Endothelial cell (in vitro differentiated cells): ENCODE measurements around the gene PTPRN2. TPM values are rescaled to one million over a fixed set of nuclear protein-coding genes. Genes with fewer than 3 reads are reported as not detected.

Source experiments
- DNase-seq: peaks from one replicate; pipeline ENCODE4 v3.0.0; 2021; ENCODE audit warnings: low spot score
- H3K27ac Mint-ChIP-seq: one replicate; pipeline ENCODE4 v1.8.0; 2021; ENCODE audit warnings: mixed read lengths, inconsistent platforms; ENCODE audit not compliant: unreplicated experiment
- H3K27me3 Mint-ChIP-seq: one replicate; pipeline ENCODE4 v1.8.0; 2021; ENCODE audit warnings: mild to moderate bottlenecking, moderate library complexity, mixed read lengths, inconsistent platforms; ENCODE audit not compliant: unreplicated experiment
- H3K36me3 Mint-ChIP-seq: one replicate; pipeline ENCODE4 v1.8.0; 2021; ENCODE audit warnings: mild to moderate bottlenecking, low read depth, mixed read lengths, inconsistent platforms; ENCODE audit not compliant: unreplicated experiment
- H3K4me1 Mint-ChIP-seq: one replicate; pipeline ENCODE4 v1.8.0; 2021; ENCODE audit warnings: mild to moderate bottlenecking, mixed read lengths, inconsistent platforms; ENCODE audit not compliant: unreplicated experiment
- H3K4me3 Mint-ChIP-seq: one replicate; pipeline ENCODE4 v1.8.0; 2021; ENCODE audit warnings: mild to moderate bottlenecking, mixed read lengths, inconsistent platforms; ENCODE audit not compliant: unreplicated experiment
- H3K9me3 Mint-ChIP-seq: one replicate; pipeline ENCODE4 v1.8.0; 2021; ENCODE audit warnings: mixed read lengths, inconsistent platforms; ENCODE audit not compliant: unreplicated experiment
- total RNA-seq: library from RNA; stranded (reverse); fragmentation: NEBNext Ultra II Directional; extraction: Animal tissue kit (Norgen Biotek cat#: 25700); gene quantifications from one replicate; pipeline ENCODE4 v1.2.1, GENCODE V29; 2021; ENCODE audit not compliant: unreplicated experiment
- TF ChIP-seq, protein P1 (sequence below): fragments of 200-600 bp; sonication (generic); IDR thresholded peaks from one replicate; pipeline ENCODE4 v1.5.0; 2021; ENCODE audit warnings: antibody characterized with exemption; ENCODE audit not compliant: unreplicated experiment

The PTPRN2 gene
- total RNA-seq, 1 donor from 2014 or later = 0.18 TPM

DNA sequence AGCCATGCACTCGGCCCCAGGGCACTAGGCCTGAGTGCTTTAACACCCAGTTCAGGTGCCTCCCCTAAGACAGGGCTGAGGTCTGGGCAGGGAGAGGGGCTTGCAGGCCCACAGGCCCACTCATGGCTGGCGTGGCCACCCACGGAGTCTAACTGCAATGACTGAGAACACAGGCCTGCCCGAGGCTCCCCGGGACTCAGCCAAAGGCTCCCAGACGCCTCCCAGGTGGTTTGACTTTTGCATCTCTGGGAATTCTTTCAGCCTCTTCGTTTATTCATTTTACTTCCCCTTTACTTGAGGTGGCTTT lies 37.3 kb downstream of the PTPRN2 start:
- Mint-ChIP-seq H3K4me3 (peak overlapping the region; percentile 83), H3K27me3 (peaks cover 10% of the 10 kb centered on the region), H3K36me3 (peaks cover 14% of the 10 kb centered on the region), H3K9me3 (peaks cover 20% of the 10 kb centered on the region), H3K27ac (no peak overlapping the region), H3K4me1 (no peaks in the 10 kb centered on the region)
- TF ChIP-seq, protein P1, sequence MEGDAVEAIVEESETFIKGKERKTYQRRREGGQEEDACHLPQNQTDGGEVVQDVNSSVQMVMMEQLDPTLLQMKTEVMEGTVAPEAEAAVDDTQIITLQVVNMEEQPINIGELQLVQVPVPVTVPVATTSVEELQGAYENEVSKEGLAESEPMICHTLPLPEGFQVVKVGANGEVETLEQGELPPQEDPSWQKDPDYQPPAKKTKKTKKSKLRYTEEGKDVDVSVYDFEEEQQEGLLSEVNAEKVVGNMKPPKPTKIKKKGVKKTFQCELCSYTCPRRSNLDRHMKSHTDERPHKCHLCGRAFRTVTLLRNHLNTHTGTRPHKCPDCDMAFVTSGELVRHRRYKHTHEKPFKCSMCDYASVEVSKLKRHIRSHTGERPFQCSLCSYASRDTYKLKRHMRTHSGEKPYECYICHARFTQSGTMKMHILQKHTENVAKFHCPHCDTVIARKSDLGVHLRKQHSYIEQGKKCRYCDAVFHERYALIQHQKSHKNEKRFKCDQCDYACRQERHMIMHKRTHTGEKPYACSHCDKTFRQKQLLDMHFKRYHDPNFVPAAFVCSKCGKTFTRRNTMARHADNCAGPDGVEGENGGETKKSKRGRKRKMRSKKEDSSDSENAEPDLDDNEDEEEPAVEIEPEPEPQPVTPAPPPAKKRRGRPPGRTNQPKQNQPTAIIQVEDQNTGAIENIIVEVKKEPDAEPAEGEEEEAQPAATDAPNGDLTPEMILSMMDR = no peak
- DNase-seq = no peak

DNA sequence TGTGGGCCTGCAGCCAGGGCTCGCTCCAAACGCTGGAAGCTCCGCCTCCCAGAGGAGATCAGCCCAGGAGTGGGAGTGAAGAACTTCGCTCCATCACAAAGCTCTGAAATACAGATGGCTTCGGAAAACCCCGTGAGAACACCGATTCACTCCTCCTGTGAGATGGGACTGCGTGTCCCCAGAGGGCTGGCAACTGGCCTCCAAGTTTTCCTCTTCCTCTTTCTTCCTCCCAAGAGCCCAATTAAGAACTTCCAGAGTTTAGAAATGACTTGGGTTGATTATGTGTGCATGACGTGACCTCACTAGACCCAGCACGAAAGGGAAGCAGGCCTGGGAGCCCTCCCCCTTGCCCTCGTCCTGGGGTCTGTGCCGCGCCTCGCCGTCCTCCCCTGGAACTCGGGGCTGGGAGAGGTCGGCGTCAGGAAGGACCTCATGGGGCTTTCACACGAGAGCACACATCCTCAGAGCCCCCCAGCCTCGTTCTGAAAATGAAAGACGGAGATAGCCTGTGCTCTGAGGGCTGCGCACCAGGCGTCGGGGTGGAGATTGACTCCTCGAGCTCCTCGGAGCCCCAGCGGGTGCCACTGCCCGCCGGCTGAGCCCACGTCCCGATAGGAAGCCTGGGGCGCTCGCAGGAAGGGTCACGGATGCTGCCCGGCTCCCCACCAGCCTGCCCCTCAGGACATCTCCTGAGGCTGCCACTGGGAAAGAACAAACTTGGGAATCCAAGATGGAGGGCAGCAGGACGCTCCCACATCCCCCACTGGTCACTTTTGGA lies 37.8 kb downstream of the PTPRN2 start:
- H3K27me3 Mint-ChIP-seq = peaks cover 10% of the 10 kb centered on the region
- H3K27ac Mint-ChIP-seq = no peak overlapping the region
- H3K36me3 Mint-ChIP-seq = peaks cover 12% of the 10 kb centered on the region
- DNase-seq = no peak
- no peak overlapping the region for H3K4me3 Mint-ChIP-seq
- TF ChIP-seq, protein P1 = no peak
- H3K4me1 Mint-ChIP-seq = no peaks in the 10 kb centered on the region
- H3K9me3 Mint-ChIP-seq = peaks cover 25% of the 10 kb centered on the region

DNA sequence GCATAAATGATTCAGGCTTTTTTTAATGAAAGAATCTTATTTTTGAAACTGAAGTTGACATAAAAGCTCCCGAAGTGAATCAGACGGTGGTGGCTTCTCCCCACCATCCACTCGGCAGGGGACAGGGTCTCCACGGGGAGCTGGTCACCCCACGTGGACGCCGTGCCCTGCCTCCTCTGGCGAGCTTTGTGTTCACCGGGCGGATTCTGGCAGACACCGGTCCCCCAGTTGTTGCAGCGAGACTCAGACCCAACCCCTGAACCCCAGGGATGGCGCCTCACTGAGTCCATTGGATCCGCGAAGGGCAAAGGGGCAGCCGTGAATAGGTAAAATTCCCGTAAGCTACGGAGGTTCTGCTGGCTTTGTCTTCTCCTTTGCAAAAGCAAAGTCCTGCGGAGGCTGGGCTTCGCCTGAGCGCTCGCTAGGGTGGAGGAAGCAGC lies 38.4 kb downstream of the PTPRN2 start:
- no peak for DNase-seq
- TF ChIP-seq, protein P1 = no peak
- H3K9me3 Mint-ChIP-seq = peaks cover 28% of the 10 kb centered on the region
- H3K36me3 Mint-ChIP-seq = peaks cover 12% of the 10 kb centered on the region
- H3K4me1 Mint-ChIP-seq = no peaks in the 10 kb centered on the region
- no peak overlapping the region for H3K4me3 Mint-ChIP-seq
- peaks cover 10% of the 10 kb centered on the region for H3K27me3 Mint-ChIP-seq
- no peak overlapping the region for H3K27ac Mint-ChIP-seq

DNA sequence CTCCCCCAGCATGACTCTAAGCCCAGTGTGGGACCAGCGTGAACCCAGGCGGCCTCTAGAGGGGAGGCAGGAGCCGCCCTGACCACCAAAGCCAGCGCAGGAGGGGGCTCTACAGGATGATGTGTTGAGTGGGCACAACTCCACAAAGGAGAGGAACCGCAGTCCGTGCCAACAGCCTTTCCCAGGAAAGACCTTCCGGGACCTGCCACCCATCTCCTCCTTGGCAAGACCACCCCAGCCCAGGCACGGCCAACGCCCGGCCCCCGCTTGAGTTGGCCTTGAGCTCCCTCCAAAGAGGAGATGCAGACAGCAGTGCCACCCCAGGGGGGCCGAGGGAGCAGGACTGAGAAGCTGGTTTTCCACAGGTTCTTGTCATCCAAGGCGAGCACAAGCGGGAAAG lies 38.9 kb downstream of the PTPRN2 start:
- H3K4me3 Mint-ChIP-seq = no peak overlapping the region
- TF ChIP-seq, protein P1 = no peak
- peaks cover 12% of the 10 kb centered on the region for H3K36me3 Mint-ChIP-seq
- H3K9me3 Mint-ChIP-seq = peaks cover 28% of the 10 kb centered on the region
- H3K27ac Mint-ChIP-seq = no peak overlapping the region
- H3K27me3 Mint-ChIP-seq = peaks cover 11% of the 10 kb centered on the region
- no peaks in the 10 kb centered on the region for H3K4me1 Mint-ChIP-seq
- no peak for DNase-seq

DNA sequence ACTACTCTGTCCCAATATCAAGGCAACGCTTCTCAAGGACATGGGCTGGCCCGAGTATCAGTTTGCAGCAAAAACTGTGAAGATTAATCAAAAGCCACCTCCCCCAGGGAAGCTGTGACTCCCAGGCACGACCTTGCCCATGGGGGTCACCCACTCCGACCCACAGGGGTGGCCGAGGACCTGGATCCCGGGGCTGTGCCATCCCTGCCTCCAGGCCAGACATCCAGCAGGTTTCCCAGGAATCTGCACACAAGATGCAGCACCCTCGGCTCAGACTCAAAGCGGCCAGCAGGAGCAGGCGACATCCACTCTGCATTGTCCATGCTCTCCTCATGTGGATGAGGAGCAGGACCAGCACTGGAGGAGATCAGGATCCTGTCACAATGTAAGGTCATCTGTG lies 39.8 kb downstream of the PTPRN2 start:
- H3K36me3 Mint-ChIP-seq = peaks cover 8% of the 10 kb centered on the region
- H3K27me3 Mint-ChIP-seq = peaks cover 11% of the 10 kb centered on the region
- no peak overlapping the region for H3K4me3 Mint-ChIP-seq
- TF ChIP-seq, protein P1 = no peak
- DNase-seq = no peak
- H3K9me3 Mint-ChIP-seq = peaks cover 24% of the 10 kb centered on the region
- H3K4me1 Mint-ChIP-seq = no peaks in the 10 kb centered on the region
- no peak overlapping the region for H3K27ac Mint-ChIP-seq
